ENCODE results near the gene NEUROG2.

The NEUROG2 gene

DNA sequence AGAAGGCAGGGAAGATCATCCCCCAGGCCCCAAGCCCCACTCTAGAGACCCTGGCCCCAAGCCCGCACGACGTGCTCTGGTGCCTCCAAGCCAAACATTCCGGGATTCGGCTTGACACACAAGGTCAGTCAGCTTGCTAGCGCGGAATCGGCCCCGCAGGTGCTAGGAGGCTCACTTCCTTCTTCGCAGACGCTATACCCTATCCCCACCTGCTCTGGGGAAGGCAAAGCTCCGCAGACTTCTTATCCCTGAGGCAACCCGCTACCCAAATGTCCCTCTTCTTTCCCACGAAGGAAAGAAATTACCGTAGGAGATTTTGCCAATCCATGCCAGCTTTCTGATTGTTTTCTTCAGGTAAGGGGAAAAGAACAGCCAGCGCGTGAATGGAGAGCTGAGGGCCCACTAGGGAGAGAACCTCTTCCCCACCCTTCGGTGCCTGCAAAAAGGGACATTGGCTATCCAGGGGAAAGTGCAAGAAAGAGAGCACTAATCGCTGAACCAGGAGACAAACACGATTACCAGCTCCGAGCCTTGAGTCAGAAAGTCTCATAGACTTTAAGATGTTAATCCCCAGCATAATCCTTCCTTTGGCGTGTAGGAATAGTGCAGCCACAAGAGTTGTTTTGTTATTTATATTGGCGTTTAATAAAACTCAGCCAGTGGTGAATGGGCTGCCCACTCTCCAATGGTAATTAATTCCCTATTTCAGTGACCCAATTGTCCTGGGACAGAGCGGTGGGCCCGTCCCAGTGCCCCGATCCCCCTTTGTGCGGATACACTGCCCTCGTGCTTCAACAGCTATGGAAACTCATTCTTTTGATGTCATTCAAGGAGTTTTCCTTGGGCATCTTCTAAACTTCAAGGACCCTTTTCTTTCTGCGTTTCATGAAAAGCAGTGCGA is 5.4 kb upstream of the NEUROG2 start:
- DNase-seq (ENCODE audit: low read depth) = peak; percentile 78
- TF ChIP-seq, protein P1, sequence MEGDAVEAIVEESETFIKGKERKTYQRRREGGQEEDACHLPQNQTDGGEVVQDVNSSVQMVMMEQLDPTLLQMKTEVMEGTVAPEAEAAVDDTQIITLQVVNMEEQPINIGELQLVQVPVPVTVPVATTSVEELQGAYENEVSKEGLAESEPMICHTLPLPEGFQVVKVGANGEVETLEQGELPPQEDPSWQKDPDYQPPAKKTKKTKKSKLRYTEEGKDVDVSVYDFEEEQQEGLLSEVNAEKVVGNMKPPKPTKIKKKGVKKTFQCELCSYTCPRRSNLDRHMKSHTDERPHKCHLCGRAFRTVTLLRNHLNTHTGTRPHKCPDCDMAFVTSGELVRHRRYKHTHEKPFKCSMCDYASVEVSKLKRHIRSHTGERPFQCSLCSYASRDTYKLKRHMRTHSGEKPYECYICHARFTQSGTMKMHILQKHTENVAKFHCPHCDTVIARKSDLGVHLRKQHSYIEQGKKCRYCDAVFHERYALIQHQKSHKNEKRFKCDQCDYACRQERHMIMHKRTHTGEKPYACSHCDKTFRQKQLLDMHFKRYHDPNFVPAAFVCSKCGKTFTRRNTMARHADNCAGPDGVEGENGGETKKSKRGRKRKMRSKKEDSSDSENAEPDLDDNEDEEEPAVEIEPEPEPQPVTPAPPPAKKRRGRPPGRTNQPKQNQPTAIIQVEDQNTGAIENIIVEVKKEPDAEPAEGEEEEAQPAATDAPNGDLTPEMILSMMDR (conservative IDR thresholded peaks at IDR 0.05; ENCODE audit: low read depth, low read length) = no peak
- no peak overlapping the region for H3K4me3 ChIP-seq (ENCODE audit: low read length)

DNA sequence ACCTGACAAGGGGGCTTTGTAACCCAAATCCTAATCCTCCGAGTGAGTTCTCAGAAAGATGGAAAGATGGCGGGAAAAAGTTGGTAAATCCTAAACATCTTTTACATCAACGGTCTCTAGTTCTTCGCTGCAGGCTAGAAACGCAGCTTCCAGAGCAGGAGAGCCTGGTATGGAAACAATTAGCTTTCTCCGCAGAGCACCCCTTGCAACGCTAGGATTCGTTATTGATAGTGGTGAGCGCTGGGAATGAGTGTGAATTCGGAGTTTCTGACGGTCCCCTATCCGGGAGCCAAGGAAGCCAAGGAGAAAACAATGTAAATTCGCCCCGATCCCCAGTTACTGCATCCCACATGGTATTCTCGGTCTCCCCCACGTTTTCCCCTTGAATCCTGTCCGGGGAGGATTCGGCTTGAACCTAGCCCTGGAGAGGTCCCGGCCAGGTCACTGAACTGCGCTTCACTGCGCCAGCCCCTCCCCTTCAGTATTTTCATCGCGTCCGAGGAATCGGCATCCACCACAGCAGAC is 4.7 kb upstream of the NEUROG2 start:
- DNase-seq (ENCODE audit: low read depth) = no peak
- H3K4me3 ChIP-seq (ENCODE audit: low read length) = no peak overlapping the region
- TF ChIP-seq, protein P1 (conservative IDR thresholded peaks at IDR 0.05; ENCODE audit: low read depth, low read length) = no peak

DNA sequence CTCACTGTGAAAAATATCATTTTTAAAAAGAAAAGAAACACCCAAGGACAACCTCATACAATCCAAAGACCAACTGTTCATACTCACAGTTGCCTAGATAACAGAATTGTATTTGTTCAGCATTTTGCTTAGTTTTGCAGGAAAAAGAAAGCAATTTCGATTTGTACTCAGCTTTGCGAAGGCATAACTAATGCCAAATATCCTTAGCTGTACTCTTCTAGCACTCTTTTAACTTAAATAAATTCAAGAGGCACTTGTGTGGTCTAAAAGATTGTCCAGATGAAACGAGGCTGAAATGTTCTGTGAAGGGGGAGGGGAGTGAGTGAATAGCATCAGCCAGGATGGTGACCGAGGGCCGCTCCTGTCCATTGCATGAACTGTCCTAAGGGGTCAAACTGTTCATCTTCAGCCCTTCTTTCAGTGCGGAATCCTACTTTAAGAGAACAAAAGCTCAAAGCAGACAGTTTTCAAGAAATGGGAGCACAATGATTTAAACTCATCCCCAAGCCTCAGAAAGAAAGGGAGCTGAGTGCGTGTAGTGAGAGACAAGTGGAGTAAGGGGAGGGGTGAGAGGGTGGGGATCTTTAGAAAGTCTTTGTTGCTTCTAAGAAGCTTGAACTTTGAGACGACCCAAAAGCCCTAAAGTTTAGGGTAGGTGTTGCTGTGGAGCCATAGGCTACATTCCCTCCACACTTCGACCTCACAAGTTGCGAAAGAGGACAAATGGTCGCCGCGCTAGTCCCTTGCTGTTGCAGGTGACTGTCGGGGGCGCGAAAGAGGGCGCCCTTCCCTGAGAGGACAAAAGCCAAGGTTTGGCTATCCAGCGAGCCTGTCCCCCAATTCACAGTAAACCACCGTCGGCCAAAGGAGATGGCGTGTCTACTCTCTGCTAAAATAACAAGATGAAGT is 4.0 kb upstream of the NEUROG2 start:
- no peak overlapping the region for H3K4me3 ChIP-seq (ENCODE audit: low read length)
- TF ChIP-seq, protein P1 (conservative IDR thresholded peaks at IDR 0.05; ENCODE audit: low read depth, low read length) = no peak
- no peak for DNase-seq (ENCODE audit: low read depth)

DNA sequence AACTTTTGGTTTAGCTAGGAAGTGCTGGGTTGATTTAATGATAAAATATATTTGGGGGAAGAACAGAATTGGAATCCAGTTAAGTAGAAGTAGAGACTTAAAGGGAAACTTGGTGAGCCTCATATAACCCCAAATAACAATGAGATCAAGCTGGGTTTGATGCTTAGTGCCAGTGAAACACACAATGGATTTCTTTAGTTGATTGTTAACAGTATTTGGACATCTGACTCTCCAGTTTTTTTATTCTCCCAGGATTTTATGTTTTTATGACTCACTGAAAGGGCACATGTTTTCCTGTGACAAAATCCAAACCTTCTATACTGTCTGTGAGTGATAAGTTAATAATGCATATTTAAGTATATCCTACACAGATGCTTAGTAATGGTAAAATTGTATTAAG is 2.7 kb upstream of the NEUROG2 start:
- TF ChIP-seq, protein P1 (conservative IDR thresholded peaks at IDR 0.05; ENCODE audit: low read depth, low read length) = no peak
- no peak overlapping the region for H3K4me3 ChIP-seq (ENCODE audit: low read length)
- DNase-seq (ENCODE audit: low read depth) = no peak

DNA sequence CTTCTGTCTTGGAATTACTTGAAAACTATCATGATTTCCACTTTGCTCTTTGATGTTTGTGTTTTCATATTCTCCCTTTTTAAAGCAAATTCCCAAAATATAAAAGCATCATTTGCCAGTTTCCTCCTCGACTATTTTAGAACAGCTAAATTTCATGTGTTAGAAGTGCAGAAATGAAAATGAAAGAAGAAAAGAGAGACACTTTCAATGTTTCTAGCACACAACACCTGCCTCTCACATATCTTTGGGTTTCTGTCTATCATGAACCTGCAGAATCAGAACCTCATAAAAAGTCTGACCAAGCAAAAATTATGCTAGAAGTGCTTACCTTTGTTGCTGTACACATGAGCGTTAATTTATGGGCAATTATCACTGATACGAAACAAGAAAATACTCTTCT is 1.9 kb upstream of the NEUROG2 start:
- no peak overlapping the region for H3K4me3 ChIP-seq (ENCODE audit: low read length)
- no peak for DNase-seq (ENCODE audit: low read depth)
- TF ChIP-seq, protein P1 (conservative IDR thresholded peaks at IDR 0.05; ENCODE audit: low read depth, low read length) = no peak

DNA sequence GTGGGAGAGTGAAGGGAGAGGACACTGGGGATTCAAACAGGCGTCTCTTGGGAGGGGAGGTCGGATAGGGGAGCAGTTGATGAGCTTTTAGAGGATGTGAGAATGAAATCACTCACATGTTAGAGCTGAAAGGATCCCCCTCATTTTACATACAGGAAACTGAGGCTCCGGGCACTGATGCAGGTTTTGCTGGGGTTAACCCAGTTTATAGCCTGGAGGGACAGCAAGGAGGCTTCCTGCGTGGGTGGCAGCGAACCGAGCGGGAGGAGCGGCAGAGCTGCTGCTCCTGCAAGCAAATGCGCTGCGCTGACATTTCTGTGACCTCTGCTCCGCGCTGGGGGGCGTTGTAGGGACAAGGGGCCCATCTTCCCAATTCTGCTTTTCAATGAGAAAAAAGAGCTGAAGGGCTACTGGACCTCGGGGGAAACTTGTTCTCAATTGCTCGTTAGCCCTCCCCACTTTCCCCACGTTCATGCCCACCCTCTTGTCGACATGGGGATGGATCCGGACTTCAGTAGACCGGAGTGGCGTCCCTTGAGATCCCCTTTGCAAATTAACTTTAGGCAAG is 1.2 kb upstream of the NEUROG2 start:
- no peak overlapping the region for H3K4me3 ChIP-seq (ENCODE audit: low read length)
- no peak for DNase-seq (ENCODE audit: low read depth)

More for the DNA sequence above, 1.2 kb upstream of the NEUROG2 start:
- TF ChIP-seq, protein P1 (conservative IDR thresholded peaks at IDR 0.05; ENCODE audit: low read depth, low read length) = no peak
